ENCODE data around the gene ZFAND6.
"Not testable (repeated sequence)": the region's sequence is repeated elsewhere in the genome, so short reads cannot be mapped to it uniquely, and the experiment has no call there.

ZFAND6 gene

GRCh38 chr15:80095511-80095910 lies 36.0 kb downstream of the ZFAND6 start:
- FAIRE-seq (no peak), DNase-seq (ENCODE audit: insufficient read length, low spot score) (no peak)
- no peak for TF ChIP-seq POLR2A (IDR thresholded peaks at IDR 0.05; ENCODE audit: low read depth, low read length)
- TF ChIP-seq TAF1 (IDR thresholded peaks at IDR 0.05; ENCODE audit: low read depth, low read length) = no peak
- TF ChIP-seq POLR2AphosphoS5 (IDR thresholded peaks at IDR 0.05; ENCODE audit: low read depth, low read length) = no peak
- no peak for TF ChIP-seq SPI1 (IDR thresholded peaks at IDR 0.05; ENCODE audit: low read depth, low read length)

GRCh38 chr15:80095969-80096368 lies 36.5 kb downstream of the ZFAND6 start:
- FAIRE-seq (peak; percentile 51), DNase-seq (ENCODE audit: insufficient read length, low spot score) (no peak)
- TF ChIP-seq SPI1 (IDR thresholded peaks at IDR 0.05; ENCODE audit: low read depth, low read length) (no peak), PAX5 (IDR thresholded peaks at IDR 0.05; ENCODE audit: insufficient read depth, low read length, severe bottlenecking) (no peak), POLR2A (IDR thresholded peaks at IDR 0.05; ENCODE audit: low read depth, low read length) (no peak), POLR2AphosphoS5 (IDR thresholded peaks at IDR 0.05; ENCODE audit: low read depth, low read length) (no peak), TAF1 (IDR thresholded peaks at IDR 0.05; ENCODE audit: low read depth, low read length) (no peak), POU2F2 (IDR thresholded peaks at IDR 0.05; ENCODE audit: low read depth, low read length) (no peak)

GRCh38 chr15:80098341-80098740 lies 38.9 kb downstream of the ZFAND6 start:
- FAIRE-seq (no peak), DNase-seq (ENCODE audit: insufficient read length, low spot score) (no peak)
- TF ChIP-seq TAF1 (IDR thresholded peaks at IDR 0.05; ENCODE audit: low read depth, low read length) (no peak), POU2F2 (IDR thresholded peaks at IDR 0.05; ENCODE audit: low read depth, low read length) (no peak), POLR2AphosphoS5 (IDR thresholded peaks at IDR 0.05; ENCODE audit: low read depth, low read length) (no peak), SPI1 (IDR thresholded peaks at IDR 0.05; ENCODE audit: low read depth, low read length) (no peak), PAX5 (IDR thresholded peaks at IDR 0.05; ENCODE audit: insufficient read depth, low read length, severe bottlenecking) (no peak), POLR2A (IDR thresholded peaks at IDR 0.05; ENCODE audit: low read depth, low read length) (no peak)

GRCh38 chr15:80099241-80099640 lies 39.8 kb downstream of the ZFAND6 start:
- FAIRE-seq (no peak), DNase-seq (ENCODE audit: insufficient read length, low spot score) (no peak)
- TF ChIP-seq POU2F2 (IDR thresholded peaks at IDR 0.05; ENCODE audit: low read depth, low read length) (no peak), SPI1 (IDR thresholded peaks at IDR 0.05; ENCODE audit: low read depth, low read length) (no peak), PAX5 (IDR thresholded peaks at IDR 0.05; ENCODE audit: insufficient read depth, low read length, severe bottlenecking) (no peak), POLR2AphosphoS5 (IDR thresholded peaks at IDR 0.05; ENCODE audit: low read depth, low read length) (no peak), TAF1 (IDR thresholded peaks at IDR 0.05; ENCODE audit: low read depth, low read length) (no peak), POLR2A (IDR thresholded peaks at IDR 0.05; ENCODE audit: low read depth, low read length) (no peak)

GRCh38 chr15:80099662-80100061 lies 40.2 kb downstream of the ZFAND6 start:
- DNase-seq (ENCODE audit: insufficient read length, low spot score); FAIRE-seq: not testable (repeated sequence)

- FAIRE-seq = no peak
- no peak for DNase-seq (ENCODE audit: insufficient read length, low spot score)
- no peak for TF ChIP-seq POLR2A (IDR thresholded peaks at IDR 0.05; ENCODE audit: low read depth, low read length)
- no peak for TF ChIP-seq PAX5 (IDR thresholded peaks at IDR 0.05; ENCODE audit: insufficient read depth, low read length, severe bottlenecking)
- no peak for TF ChIP-seq TAF1 (IDR thresholded peaks at IDR 0.05; ENCODE audit: low read depth, low read length)
- TF ChIP-seq POLR2AphosphoS5 (IDR thresholded peaks at IDR 0.05; ENCODE audit: low read depth, low read length) = no peak
- no peak for TF ChIP-seq POU2F2 (IDR thresholded peaks at IDR 0.05; ENCODE audit: low read depth, low read length)
- no peak for TF ChIP-seq SPI1 (IDR thresholded peaks at IDR 0.05; ENCODE audit: low read depth, low read length)
Measured at GRCh38 chr15:80100247-80100646, 40.8 kb downstream of the ZFAND6 start.

- TF ChIP-seq POLR2AphosphoS5 (IDR thresholded peaks at IDR 0.05; ENCODE audit: low read depth, low read length) (no peak), TAF1 (IDR thresholded peaks at IDR 0.05; ENCODE audit: low read depth, low read length) (no peak), PAX5 (IDR thresholded peaks at IDR 0.05; ENCODE audit: insufficient read depth, low read length, severe bottlenecking) (no peak), POLR2A (IDR thresholded peaks at IDR 0.05; ENCODE audit: low read depth, low read length) (no peak), SPI1 (IDR thresholded peaks at IDR 0.05; ENCODE audit: low read depth, low read length) (no peak), POU2F2 (IDR thresholded peaks at IDR 0.05; ENCODE audit: low read depth, low read length) (no peak)
- no peak for FAIRE-seq
- no peak for DNase-seq (ENCODE audit: insufficient read length, low spot score)
Measured at GRCh38 chr15:80105193-80105592, 45.7 kb downstream of the ZFAND6 start.

- FAIRE-seq = no peak
- no peak for TF ChIP-seq POLR2AphosphoS5 (IDR thresholded peaks at IDR 0.05; ENCODE audit: low read depth, low read length)
- TF ChIP-seq TAF1 (IDR thresholded peaks at IDR 0.05; ENCODE audit: low read depth, low read length) = no peak
- TF ChIP-seq SPI1 (IDR thresholded peaks at IDR 0.05; ENCODE audit: low read depth, low read length) = no peak
- TF ChIP-seq POLR2A (IDR thresholded peaks at IDR 0.05; ENCODE audit: low read depth, low read length) = no peak
- TF ChIP-seq POU2F2 (IDR thresholded peaks at IDR 0.05; ENCODE audit: low read depth, low read length) = no peak
- TF ChIP-seq PAX5 (IDR thresholded peaks at IDR 0.05; ENCODE audit: insufficient read depth, low read length, severe bottlenecking) = no peak
- DNase-seq (ENCODE audit: insufficient read length, low spot score) = no peak
Measured at GRCh38 chr15:80105595-80105994, 46.1 kb downstream of the ZFAND6 start.

GRCh38 chr15:80106051-80106450 lies 46.6 kb downstream of the ZFAND6 start:
- DNase-seq (ENCODE audit: insufficient read length, low spot score) = no peak
- no peak for FAIRE-seq
- no peak for TF ChIP-seq TAF1 (IDR thresholded peaks at IDR 0.05; ENCODE audit: low read depth, low read length)
- no peak for TF ChIP-seq POU2F2 (IDR thresholded peaks at IDR 0.05; ENCODE audit: low read depth, low read length)
- TF ChIP-seq PAX5 (IDR thresholded peaks at IDR 0.05; ENCODE audit: insufficient read depth, low read length, severe bottlenecking) = no peak
- TF ChIP-seq SPI1 (IDR thresholded peaks at IDR 0.05; ENCODE audit: low read depth, low read length) = no peak
- no peak for TF ChIP-seq POLR2A (IDR thresholded peaks at IDR 0.05; ENCODE audit: low read depth, low read length)
- no peak for TF ChIP-seq POLR2AphosphoS5 (IDR thresholded peaks at IDR 0.05; ENCODE audit: low read depth, low read length)

- TF ChIP-seq POLR2A (IDR thresholded peaks at IDR 0.05; ENCODE audit: low read depth, low read length) = no peak
- TF ChIP-seq TAF1 (IDR thresholded peaks at IDR 0.05; ENCODE audit: low read depth, low read length) = no peak
- DNase-seq (ENCODE audit: insufficient read length, low spot score) = no peak
- FAIRE-seq = no peak
Measured at GRCh38 chr15:80107204-80107603, 47.7 kb downstream of the ZFAND6 start.

- DNase-seq (ENCODE audit: insufficient read length, low spot score) (no peak), FAIRE-seq (no peak)
Measured at GRCh38 chr15:80107774-80108173, 48.3 kb downstream of the ZFAND6 start.

More at GRCh38 chr15:80107774-80108173, 48.3 kb downstream of the ZFAND6 start:
- no peak for TF ChIP-seq POLR2A (IDR thresholded peaks at IDR 0.05; ENCODE audit: low read depth, low read length)
- TF ChIP-seq PAX5 (IDR thresholded peaks at IDR 0.05; ENCODE audit: insufficient read depth, low read length, severe bottlenecking) = no peak
- no peak for TF ChIP-seq POLR2AphosphoS5 (IDR thresholded peaks at IDR 0.05; ENCODE audit: low read depth, low read length)
- no peak for TF ChIP-seq POU2F2 (IDR thresholded peaks at IDR 0.05; ENCODE audit: low read depth, low read length)
- TF ChIP-seq SPI1 (IDR thresholded peaks at IDR 0.05; ENCODE audit: low read depth, low read length) = no peak
- TF ChIP-seq TAF1 (IDR thresholded peaks at IDR 0.05; ENCODE audit: low read depth, low read length) = no peak
